Upper lobe of right lung (tissue), 1 donor: ENCODE data around the gene CHKB. TPM values are rescaled to one million over a fixed set of nuclear protein-coding genes. Genes with fewer than 3 reads are reported as not detected.

Source experiments
- ATAC-seq: fragments of 200-7000 bp; cut with Tn5 transposase; one replicate; pipeline ENCODE4 v1.9.1; 2020; ENCODE audit warnings: mild to moderate bottlenecking, moderate library complexity
- DNase-seq: peaks from one replicate; pipeline ENCODE4 v3.0.0-alpha.2; 2020
- H3K27ac ChIP-seq: fragments of 200-600 bp; one replicate; pipeline ENCODE4 v1.8.0; 2022
- H3K27me3 ChIP-seq: fragments of 200-600 bp; one replicate; pipeline ENCODE4 v1.8.0; 2022; ENCODE audit warnings: mild to moderate bottlenecking
- H3K36me3 ChIP-seq: fragments of 200-600 bp; one replicate; pipeline ENCODE4 v1.8.0; 2022
- H3K4me1 ChIP-seq: fragments of 200-600 bp; one replicate; pipeline ENCODE4 v1.8.0; 2022
- H3K4me3 ChIP-seq: fragments of 200-600 bp; one replicate; pipeline ENCODE4 v1.8.0; 2022; ENCODE audit warnings: mild to moderate bottlenecking
- H3K9me3 ChIP-seq: fragments of 200-600 bp; one replicate; pipeline ENCODE4 v1.8.0; 2022
- CTCF ChIP-seq: fragments of 200-600 bp; IDR thresholded peaks from one replicate; pipeline ENCODE4 v1.8.0; 2022; ENCODE audit warnings: antibody characterized with exemption
- intact Hi-C: fragments of 100-400 bp; cut with DNase I; formaldehyde crosslinking; loops from one replicate; pipeline ENCODE4 v1.11.0; 2022
- total RNA-seq: library from RNA; stranded (reverse); fragmentation: NEBNext Ultra II Directional; extraction: Animal tissue kit (Norgen Biotek cat#: 25700); gene quantifications from one replicate; pipeline ENCODE4 v1.2.1, GENCODE V29; 2021
- donor health status: DM: no; HTN: yes; CAD: no; lungs with severe emphysema.

Gene CHKB
- total RNA-seq, 1 donor from 2014 or later: 66.7 TPM

GRCh38 chr22:50606165-50606945, 23.7 kb upstream of the CHKB start:
- H3K4me1 ChIP-seq: no peaks in the 10 kb centered on the region
- ATAC-seq (no peak), DNase-seq (no peak)
- H3K36me3 ChIP-seq: no peaks in the 10 kb centered on the region
- H3K9me3 ChIP-seq: no peaks in the 10 kb centered on the region
- peaks cover 39% of the 10 kb centered on the region for H3K27me3 ChIP-seq
- no peak for TF ChIP-seq CTCF
- intact Hi-C loops: no loop called here
- no peak overlapping the region for H3K4me3 ChIP-seq
- no peak overlapping the region for H3K27ac ChIP-seq

- H3K9me3 ChIP-seq: no peaks in the 10 kb centered on the region
These were observed 23.0 kb upstream of the CHKB start for GRCh38 chr22:50605613-50606074.

GRCh38 chr22:50605002-50605612, 22.5 kb upstream of the CHKB start:
- H3K36me3 ChIP-seq: no peaks in the 10 kb centered on the region
- H3K4me3 ChIP-seq: no peak overlapping the region
- no peaks in the 10 kb centered on the region for H3K4me1 ChIP-seq
- no peaks in the 10 kb centered on the region for H3K9me3 ChIP-seq
- no peak for DNase-seq
- peaks cover 45% of the 10 kb centered on the region for H3K27me3 ChIP-seq
- intact Hi-C loops: no loop called here
- no peak overlapping the region for H3K27ac ChIP-seq
- TF ChIP-seq CTCF: no peak
- ATAC-seq: no peak

More at GRCh38 chr22:50605613-50606074, 23.0 kb upstream of the CHKB start:
- intact Hi-C loops: no loop called here
- DNase-seq: no peak
- Histone ChIP-seq H3K36me3 (no peaks in the 10 kb centered on the region), H3K27ac (no peak overlapping the region), H3K4me3 (no peak overlapping the region), H3K4me1 (no peaks in the 10 kb centered on the region), H3K27me3 (peaks cover 42% of the 10 kb centered on the region)
- ATAC-seq: no peak
- TF ChIP-seq CTCF: no peak

- no peak for TF ChIP-seq CTCF
- no peak overlapping the region for H3K4me3 ChIP-seq
- no peaks in the 10 kb centered on the region for H3K36me3 ChIP-seq
- H3K27ac ChIP-seq: no peak overlapping the region
- intact Hi-C loops: no loop called here
- DNase-seq (no peak), ATAC-seq (no peak)
- peaks cover 51% of the 10 kb centered on the region for H3K27me3 ChIP-seq
- no peaks in the 10 kb centered on the region for H3K4me1 ChIP-seq
- H3K9me3 ChIP-seq: no peaks in the 10 kb centered on the region
These were observed 21.8 kb upstream of the CHKB start for GRCh38 chr22:50604256-50605001.

- no peak for ATAC-seq
- H3K27ac ChIP-seq: no peak overlapping the region
- no peaks in the 10 kb centered on the region for H3K36me3 ChIP-seq
- no peak overlapping the region for H3K4me3 ChIP-seq
- H3K27me3 ChIP-seq: peaks cover 59% of the 10 kb centered on the region
- H3K4me1 ChIP-seq: no peaks in the 10 kb centered on the region
- intact Hi-C loops: no loop called here
- H3K9me3 ChIP-seq: no peaks in the 10 kb centered on the region
- DNase-seq: no peak
- TF ChIP-seq CTCF: no peak
These were observed 21.0 kb upstream of the CHKB start for GRCh38 chr22:50603511-50604255.
